HG03342 (cell line): ENCODE measurements around the gene SUN5.

ENCODE experiments used
- ATAC-seq: cut with Tn5 transposase; IDR thresholded peaks from one replicate; pipeline ENCODE4 v1.9.1; 2021; ENCODE audit warnings: mild to moderate bottlenecking, moderate library complexity; ENCODE audit not compliant: unreplicated experiment

The SUN5 gene

GRCh38 chr20:33026779-33027759 lies 22.8 kb upstream of the SUN5 start:
- ATAC-seq, result no peak

GRCh38 chr20:33026072-33026778 lies 22.0 kb upstream of the SUN5 start:
- no peak for ATAC-seq

- no peak for ATAC-seq
Observed at GRCh38 chr20:33025318-33025876, 21.2 kb upstream of the SUN5 start.

GRCh38 chr20:33024609-33025317 lies 20.5 kb upstream of the SUN5 start:
- no peak for ATAC-seq

- ATAC-seq, result no peak
Observed at GRCh38 chr20:33024243-33024560, 20.0 kb upstream of the SUN5 start.

- no peak for ATAC-seq
Observed at GRCh38 chr20:33023439-33024242, 19.4 kb upstream of the SUN5 start.

GRCh38 chr20:33022694-33023438 lies 18.6 kb upstream of the SUN5 start:
- ATAC-seq, result no peak

GRCh38 chr20:33022289-33022688 lies 18.1 kb upstream of the SUN5 start:
- ATAC-seq, result no peak

- no peak for ATAC-seq
Observed at GRCh38 chr20:33021879-33022278, 17.6 kb upstream of the SUN5 start.

- no peak for ATAC-seq
Observed at GRCh38 chr20:33020278-33021161, 16.3 kb upstream of the SUN5 start.

GRCh38 chr20:33019465-33020277 lies 15.4 kb upstream of the SUN5 start:
- no peak for ATAC-seq

GRCh38 chr20:33018169-33018931 lies 14.1 kb upstream of the SUN5 start:
- ATAC-seq, result no peak

- ATAC-seq, result no peak
Observed at GRCh38 chr20:33017542-33017941, 13.3 kb upstream of the SUN5 start.

- ATAC-seq, result no peak
Observed at GRCh38 chr20:33016581-33017109, 12.4 kb upstream of the SUN5 start.

GRCh38 chr20:33015700-33016580 lies 11.7 kb upstream of the SUN5 start:
- ATAC-seq, result no peak

GRCh38 chr20:33015114-33015484 lies 10.9 kb upstream of the SUN5 start:
- ATAC-seq, result no peak
